ENCODE data around the gene ACOT8. TPM values are rescaled to one million over a fixed set of nuclear protein-coding genes. Genes with fewer than 3 reads are reported as not detected.
A peak's percentile ranks its signal among the peaks of the same experiment; 100 is the strongest.

ACOT8 gene
- total and polyA plus RNA-seq, 2 of the 8 experiments (the other 6 are each of a cell fraction or from before 2014, with no cell fraction given): 37.6 to 88.8 TPM

DNA sequence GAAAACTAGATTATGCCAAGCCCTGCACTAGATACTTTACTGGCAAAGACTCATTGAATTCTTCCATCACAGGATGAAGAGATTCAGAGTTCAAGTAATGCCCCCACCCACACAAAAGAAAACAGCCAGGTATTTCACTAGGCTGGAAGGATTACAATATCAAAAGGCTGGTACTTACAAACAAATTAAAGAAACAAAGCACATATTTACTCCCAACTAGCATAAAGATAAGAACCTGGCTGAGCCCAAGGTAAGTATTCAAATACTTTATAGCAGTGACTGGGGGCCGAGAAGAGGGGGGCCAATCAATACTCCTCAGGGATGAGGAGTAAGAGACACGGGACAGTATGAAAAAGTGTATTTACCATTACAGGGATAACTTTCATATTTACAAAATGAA lies 3.7 kb downstream of the ACOT8 start:
- peak overlapping the region; percentile 94; the same call in 1 of the 2 replicates for H2BK5ac ChIP-seq (ENCODE audit: low read depth, low read length)
- no peak overlapping the region for H2BK120ac ChIP-seq (replicated peaks; ENCODE audit: low read depth, low read length)
- peak overlapping the region; percentile 88; the same call in 1 of the 2 replicates for H2BK20ac ChIP-seq (ENCODE audit: low read length)
- no peak overlapping the region for H4K91ac ChIP-seq (replicated peaks; ENCODE audit: insufficient read length, low read length)
- POLR2A ChIA-PET (ENCODE audit: partially characterized antibody): interaction anchor here (0.9 to 9.9 kb wide), 11 partner anchors 14 to 99 kb away, joined by 3 to 178 read pairs (median 4); partner anchors contain the start of genes PCIF1, SNX21 and ZSWIM1
- no peak overlapping the region for H3K27ac ChIP-seq (ENCODE audit: low read depth, low read length)
- peak overlapping the region; percentile 54 to 74 for H3K4me2 ChIP-seq (ENCODE audit: insufficient read depth in 1 of 2, low read depth in 2 of 2, low read length in 2 of 2)
- H2BK12ac ChIP-seq (ENCODE audit: low read depth, low read length): no peak overlapping the region
- no peaks in the 10 kb centered on the region; the same call in 1 of the 2 replicates for H3K79me1 ChIP-seq (ENCODE audit: low read depth, low read length)
- peak overlapping the region in 1 of 4 experiments; percentile 44; a peak in 2 of 8 replicates for H3K4me3 ChIP-seq (ENCODE audit: extremely low read depth in 1 of 4, insufficient read depth in 2 of 4, low read depth in 3 of 4, low read length in 4 of 4)
- H3K14ac ChIP-seq (ENCODE audit: insufficient read length): no peak overlapping the region
- no peaks in the 10 kb centered on the region for H3K27me3 ChIP-seq (replicated peaks in 1 of 4; ENCODE audit: control insufficient read depth in 3 of 4, extremely low read depth in 1 of 4, insufficient read depth in 3 of 4, low read length in 3 of 4)
- H3K9me3 ChIP-seq (ENCODE audit: insufficient read depth in 2 of 2, low read depth in 1 of 2, low read length in 1 of 2): no peaks in the 10 kb centered on the region
- peaks cover 0 to 19% (median 0%) of the 10 kb centered on the region in 4 experiments; a peak in 3 of 8 replicates for H3K36me3 ChIP-seq (ENCODE audit: control insufficient read depth in 2 of 4, insufficient read depth in 4 of 4, low read length in 3 of 4)
- peaks cover 0 to 23% of the 10 kb centered on the region in 2 experiments; a peak in 2 of 4 replicates for H3K79me2 ChIP-seq (ENCODE audit: control insufficient read depth in 1 of 2, insufficient read depth in 2 of 2, low read length in 2 of 2)
- no peak overlapping the region for H3K56ac ChIP-seq (replicated peaks; ENCODE audit: insufficient read length, low read depth, low read length)
- H3K4ac ChIP-seq (replicated peaks; ENCODE audit: insufficient read length, low read depth, low read length): no peak overlapping the region
- WGBS, 2 experiments (ENCODE audit: extremely low coverage in 1 of 2, insufficient coverage in 1 of 2, insufficient read length in 1 of 2, insufficient replicate concordance in 2 of 2, low coverage in 1 of 2, low lambda C conversion rate in 2 of 2, missing lambda C conversion rate in 1 of 2): 7% methylated on average over 2 of the region's 2 CpGs; no CpG with 5 or more reads in 1 of the 2 experiments
- H4K20me1 ChIP-seq (replicated peaks in 1 of 2; ENCODE audit: control insufficient read depth in 1 of 2, insufficient read depth in 2 of 2, low read length in 2 of 2): no peaks in the 10 kb centered on the region
- H2BK15ac ChIP-seq (ENCODE audit: low read length): no peak overlapping the region
- H2AFZ ChIP-seq (ENCODE audit: low read length): no peak overlapping the region
- H3K4me1 ChIP-seq (replicated peaks in 1 of 4; ENCODE audit: control insufficient read depth in 3 of 4, insufficient read depth in 4 of 4, low read length in 3 of 4): peaks cover 4 to 16% (median 13%) of the 10 kb centered on the region in 4 experiments
- FAIRE-seq: no peak
- H3K18ac ChIP-seq (ENCODE audit: extremely low read depth, low read length): peak overlapping the region; percentile 84; the same call in 1 of the 2 replicates
- CTCF ChIA-PET (ENCODE audit: partially characterized antibody): interaction anchor here (1.1 to 1.6 kb wide), 4 partner anchors 13 to 54 kb away, joined by 3 to 8 read pairs (median 6); no protein-coding TSS in a partner anchor
- no peak overlapping the region for H4K8ac ChIP-seq (ENCODE audit: extremely low read depth, insufficient read depth, low read length)
- peaks cover 8% of the 10 kb centered on the region; the same call in 1 of the 2 replicates for H3K23me2 ChIP-seq (ENCODE audit: low read depth, low read length)
- no peak overlapping the region for H3K23ac ChIP-seq (ENCODE audit: insufficient read length)
- DNase-seq (ENCODE audit: low read depth in 1 of 2, low spot score in 2 of 2): peak in 1 of 2 experiments; percentile 49
- peak overlapping the region; percentile 73 for H4K5ac ChIP-seq (ENCODE audit: insufficient read length, low read depth, low read length)
- no peak overlapping the region for H2AK5ac ChIP-seq (ENCODE audit: low read depth, low read length)
- no peak overlapping the region for H3K9ac ChIP-seq (replicated peaks in 1 of 4; ENCODE audit: extremely low read depth in 1 of 4, low read depth in 3 of 4, low read length in 3 of 4)
- no peak for TF ChIP-seq MAFK (IDR thresholded peaks at IDR 0.05; ENCODE audit: low read depth, low read length)
- no peak for TF ChIP-seq CHD2 (IDR thresholded peaks at IDR 0.05; ENCODE audit: low read length)
- TF ChIP-seq KDM1A (IDR thresholded peaks at IDR 0.05; ENCODE audit: borderline replicate concordance, low read length): no peak
- TF ChIP-seq SP1 (IDR thresholded peaks at IDR 0.05; ENCODE audit: low read depth, low read length): 0 out of 2 replicates have a peak, but pooled peaks have one; percentile 52
- no peak for TF ChIP-seq JUND (IDR thresholded peaks at IDR 0.05; ENCODE audit: low read length)
- peak in 1 of 2 experiments; percentile 56; a peak in 1 of 3 replicates for TF ChIP-seq EP300 (IDR thresholded peaks at IDR 0.05; ENCODE audit: borderline replicate concordance in 1 of 2, low read depth in 2 of 2, low read length in 2 of 2)
- TF ChIP-seq POU5F1 (IDR thresholded peaks at IDR 0.05; ENCODE audit: low read depth, low read length): no peak
- no peak for TF ChIP-seq SIN3A (conservative IDR thresholded peaks at IDR 0.05 in 1 of 2, IDR thresholded peaks at IDR 0.05 in 1 of 2; ENCODE audit: low read depth in 1 of 2, low read length in 2 of 2)
- TF ChIP-seq GTF2F1 (IDR thresholded peaks at IDR 0.05; ENCODE audit: borderline replicate concordance, low read depth, low read length): no peak
- TF ChIP-seq NANOG (IDR thresholded peaks at IDR 0.05; ENCODE audit: insufficient read depth, low read depth, low read length, poor library complexity, severe bottlenecking): peak; percentile 88
- no peak for TF ChIP-seq TEAD4 (IDR thresholded peaks at IDR 0.05; ENCODE audit: low read depth, low read length)
- no peak for TF ChIP-seq GABPA (IDR thresholded peaks at IDR 0.05; ENCODE audit: borderline replicate concordance, insufficient read depth, low read length)
- no peak for TF ChIP-seq RFX5 (IDR thresholded peaks at IDR 0.05; ENCODE audit: borderline replicate concordance, low read depth, low read length)

Data from H1 (cell line).